ENCODE data around the gene ARMC9.

- TF ChIP-seq TOX (CRISPR knock-in tag; IDR thresholded peaks at IDR 0.05; ENCODE audit: borderline replicate concordance) = no peak
- TF ChIP-seq ZFP3 (CRISPR knock-in tag; IDR thresholded peaks at IDR 0.05) = no peak
- TF ChIP-seq, protein P1, sequence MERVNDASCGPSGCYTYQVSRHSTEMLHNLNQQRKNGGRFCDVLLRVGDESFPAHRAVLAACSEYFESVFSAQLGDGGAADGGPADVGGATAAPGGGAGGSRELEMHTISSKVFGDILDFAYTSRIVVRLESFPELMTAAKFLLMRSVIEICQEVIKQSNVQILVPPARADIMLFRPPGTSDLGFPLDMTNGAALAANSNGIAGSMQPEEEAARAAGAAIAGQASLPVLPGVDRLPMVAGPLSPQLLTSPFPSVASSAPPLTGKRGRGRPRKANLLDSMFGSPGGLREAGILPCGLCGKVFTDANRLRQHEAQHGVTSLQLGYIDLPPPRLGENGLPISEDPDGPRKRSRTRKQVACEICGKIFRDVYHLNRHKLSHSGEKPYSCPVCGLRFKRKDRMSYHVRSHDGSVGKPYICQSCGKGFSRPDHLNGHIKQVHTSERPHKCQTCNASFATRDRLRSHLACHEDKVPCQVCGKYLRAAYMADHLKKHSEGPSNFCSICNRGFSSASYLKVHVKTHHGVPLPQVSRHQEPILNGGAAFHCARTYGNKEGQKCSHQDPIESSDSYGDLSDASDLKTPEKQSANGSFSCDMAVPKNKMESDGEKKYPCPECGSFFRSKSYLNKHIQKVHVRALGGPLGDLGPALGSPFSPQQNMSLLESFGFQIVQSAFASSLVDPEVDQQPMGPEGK (CRISPR knock-in tag; IDR thresholded peaks at IDR 0.05; ENCODE audit: borderline replicate concordance) = no peak
- TF ChIP-seq RARB (CRISPR knock-in tag; IDR thresholded peaks at IDR 0.05) = no peak
- no peak for TF ChIP-seq GLIS3 (CRISPR knock-in tag; IDR thresholded peaks at IDR 0.05)
- TF ChIP-seq ARNTL (CRISPR knock-in tag; IDR thresholded peaks at IDR 0.05; ENCODE audit: borderline replicate concordance, low read depth) = no peak
Observed at GRCh38 chr2:231198291-231199173, at the start of gene ARMC9.
